ENCODE data around the gene KRT17.

Gene KRT17

GRCh38 chr17:41594363-41594915 lies 29.9 kb downstream of the KRT17 start:
- H3K4me1 ChIP-seq (ENCODE audit: control extremely low read depth in 1 of 4, control insufficient read depth in 4 of 4, insufficient read depth in 4 of 4, low read length in 3 of 4): no peaks in the 10 kb centered on the region
- no peaks in the 10 kb centered on the region for H3K9me3 ChIP-seq (ENCODE audit: control extremely low read depth in 1 of 5, control insufficient read depth in 4 of 5, insufficient read depth in 2 of 5, low read depth in 1 of 5, low read length in 4 of 5)
- H3K27ac ChIP-seq (ENCODE audit: insufficient read depth in 1 of 2, low read depth in 1 of 2, low read length in 2 of 2, poor library complexity in 1 of 2, severe bottlenecking in 2 of 2): no peak overlapping the region
- H3K27me3 ChIP-seq (replicated peaks in 2 of 5; ENCODE audit: control insufficient read depth in 4 of 5, insufficient read depth in 5 of 5, low read length in 4 of 5): peaks cover 0 to 3% (median 0%) of the 10 kb centered on the region in 5 experiments
- ChIA-PET POLR2A (no interaction called here), CTCF (interaction anchor here (1.1 to 1.4 kb wide), 2 partner anchors 29 to 54 kb away, joined by 3 read pairs; no protein-coding TSS in a partner anchor)
- no peak for DNase-seq
- 76% methylated on average over 2 of the region's 3 CpGs for WGBS (ENCODE audit: insufficient coverage)
- no peaks in the 10 kb centered on the region for H3K36me3 ChIP-seq (ENCODE audit: control insufficient read depth in 4 of 4, insufficient read depth in 4 of 4, low read length in 3 of 4)
- no peak overlapping the region for H3K4me3 ChIP-seq (ENCODE audit: control insufficient read depth in 1 of 7, extremely low read depth in 1 of 7, insufficient read depth in 4 of 7, low read depth in 2 of 7, low read length in 6 of 7)

- no peak for DNase-seq
- ChIA-PET POLR2A (no interaction called here), CTCF (no interaction called here)
- H3K36me3 ChIP-seq (ENCODE audit: control insufficient read depth in 4 of 4, insufficient read depth in 4 of 4, low read length in 3 of 4): no peaks in the 10 kb centered on the region
- H3K9me3 ChIP-seq (ENCODE audit: control extremely low read depth in 1 of 5, control insufficient read depth in 4 of 5, insufficient read depth in 2 of 5, low read depth in 1 of 5, low read length in 4 of 5): no peaks in the 10 kb centered on the region
- no peak overlapping the region for H3K4me3 ChIP-seq (ENCODE audit: control insufficient read depth in 1 of 7, extremely low read depth in 1 of 7, insufficient read depth in 4 of 7, low read depth in 2 of 7, low read length in 6 of 7)
- no peak overlapping the region for H3K27ac ChIP-seq (ENCODE audit: insufficient read depth in 1 of 2, low read depth in 1 of 2, low read length in 2 of 2, poor library complexity in 1 of 2, severe bottlenecking in 2 of 2)
- peaks cover 0 to 3% (median 0%) of the 10 kb centered on the region in 5 experiments for H3K27me3 ChIP-seq (replicated peaks in 2 of 5; ENCODE audit: control insufficient read depth in 4 of 5, insufficient read depth in 5 of 5, low read length in 4 of 5)
- WGBS (ENCODE audit: insufficient coverage): 86% methylated on average over 5 of the region's 8 CpGs
- H3K4me1 ChIP-seq (ENCODE audit: control extremely low read depth in 1 of 4, control insufficient read depth in 4 of 4, insufficient read depth in 4 of 4, low read length in 3 of 4): no peaks in the 10 kb centered on the region
Observed at GRCh38 chr17:41593306-41593981, 30.9 kb downstream of the KRT17 start.

GRCh38 chr17:41592601-41593305 lies 31.6 kb downstream of the KRT17 start:
- H3K9me3 ChIP-seq (ENCODE audit: control extremely low read depth in 1 of 5, control insufficient read depth in 4 of 5, insufficient read depth in 2 of 5, low read depth in 1 of 5, low read length in 4 of 5): no peaks in the 10 kb centered on the region
- 93% methylated on average over 9 of the region's 12 CpGs for WGBS (ENCODE audit: insufficient coverage)
- CTCF ChIA-PET: no interaction called here
- peaks cover 0 to 3% (median 0%) of the 10 kb centered on the region in 5 experiments for H3K27me3 ChIP-seq (replicated peaks in 2 of 5; ENCODE audit: control insufficient read depth in 4 of 5, insufficient read depth in 5 of 5, low read length in 4 of 5)
- DNase-seq: no peak
- POLR2A ChIA-PET: no interaction called here
- H3K27ac ChIP-seq (ENCODE audit: insufficient read depth in 1 of 2, low read depth in 1 of 2, low read length in 2 of 2, poor library complexity in 1 of 2, severe bottlenecking in 2 of 2): no peak overlapping the region
- no peaks in the 10 kb centered on the region for H3K36me3 ChIP-seq (ENCODE audit: control insufficient read depth in 4 of 4, insufficient read depth in 4 of 4, low read length in 3 of 4)
- H3K4me1 ChIP-seq (ENCODE audit: control extremely low read depth in 1 of 4, control insufficient read depth in 4 of 4, insufficient read depth in 4 of 4, low read length in 3 of 4): no peaks in the 10 kb centered on the region
- no peak overlapping the region for H3K4me3 ChIP-seq (ENCODE audit: control insufficient read depth in 1 of 7, extremely low read depth in 1 of 7, insufficient read depth in 4 of 7, low read depth in 2 of 7, low read length in 6 of 7)

GRCh38 chr17:41589301-41589700 lies 35.1 kb downstream of the KRT17 start:
- H3K27me3 ChIP-seq (replicated peaks in 2 of 5; ENCODE audit: control insufficient read depth in 4 of 5, insufficient read depth in 5 of 5, low read length in 4 of 5): peaks cover 0 to under 1% (median 0%) of the 10 kb centered on the region in 5 experiments
- ChIA-PET CTCF (interaction anchor here (0.8 kb wide), 1 partner anchor 39 kb away, joined by 3 read pairs; no protein-coding TSS in a partner anchor), POLR2A (no interaction called here)
- 60% methylated on average over 2 of the region's 3 CpGs for WGBS (ENCODE audit: insufficient coverage)
- H3K36me3 ChIP-seq (ENCODE audit: control insufficient read depth in 4 of 4, insufficient read depth in 4 of 4, low read length in 3 of 4): no peaks in the 10 kb centered on the region
- H3K4me1 ChIP-seq (ENCODE audit: control extremely low read depth in 1 of 4, control insufficient read depth in 4 of 4, insufficient read depth in 4 of 4, low read length in 3 of 4): no peaks in the 10 kb centered on the region
- H3K27ac ChIP-seq (ENCODE audit: insufficient read depth in 1 of 2, low read depth in 1 of 2, low read length in 2 of 2, poor library complexity in 1 of 2, severe bottlenecking in 2 of 2): no peak overlapping the region
- no peaks in the 10 kb centered on the region for H3K9me3 ChIP-seq (ENCODE audit: control extremely low read depth in 1 of 5, control insufficient read depth in 4 of 5, insufficient read depth in 2 of 5, low read depth in 1 of 5, low read length in 4 of 5)
- no peak overlapping the region for H3K4me3 ChIP-seq (ENCODE audit: control insufficient read depth in 1 of 7, extremely low read depth in 1 of 7, insufficient read depth in 4 of 7, low read depth in 2 of 7, low read length in 6 of 7)
- no peak for DNase-seq

GRCh38 chr17:41588126-41588810 lies 36.1 kb downstream of the KRT17 start:
- Histone ChIP-seq H3K9me3 (ENCODE audit: control extremely low read depth in 1 of 5, control insufficient read depth in 4 of 5, insufficient read depth in 2 of 5, low read depth in 1 of 5, low read length in 4 of 5) (no peaks in the 10 kb centered on the region), H3K4me3 (ENCODE audit: control insufficient read depth in 1 of 7, extremely low read depth in 1 of 7, insufficient read depth in 4 of 7, low read depth in 2 of 7, low read length in 6 of 7) (no peak overlapping the region), H3K27me3 (replicated peaks in 2 of 5; ENCODE audit: control insufficient read depth in 4 of 5, insufficient read depth in 5 of 5, low read length in 4 of 5) (no peaks in the 10 kb centered on the region), H3K4me1 (ENCODE audit: control extremely low read depth in 1 of 4, control insufficient read depth in 4 of 4, insufficient read depth in 4 of 4, low read length in 3 of 4) (no peaks in the 10 kb centered on the region), H3K36me3 (ENCODE audit: control insufficient read depth in 4 of 4, insufficient read depth in 4 of 4, low read length in 3 of 4) (no peaks in the 10 kb centered on the region), H3K27ac (ENCODE audit: insufficient read depth in 1 of 2, low read depth in 1 of 2, low read length in 2 of 2, poor library complexity in 1 of 2, severe bottlenecking in 2 of 2) (no peak overlapping the region)
- ChIA-PET POLR2A (interaction anchor here (0.6 kb wide), 1 partner anchor 807 kb away, joined by 3 read pairs; no protein-coding TSS in a partner anchor), CTCF (interaction anchor here (0.8 kb wide), 1 partner anchor 38 kb away, joined by 3 read pairs; no protein-coding TSS in a partner anchor)
- no peak for DNase-seq
- WGBS (ENCODE audit: insufficient coverage): no CpG with 5 or more reads among the region's 8 CpGs

GRCh38 chr17:41586863-41587495 lies 37.4 kb downstream of the KRT17 start, which contains the start of gene KRT14:
KRT14 (minus strand) TSS chr17:41586895; CDS start chr17:41586834, 61 bp downstream.
- Histone ChIP-seq H3K36me3 (ENCODE audit: control insufficient read depth in 4 of 4, insufficient read depth in 4 of 4, low read length in 3 of 4) (no peaks in the 10 kb centered on the region), H3K9me3 (ENCODE audit: control extremely low read depth in 1 of 5, control insufficient read depth in 4 of 5, insufficient read depth in 2 of 5, low read depth in 1 of 5, low read length in 4 of 5) (no peaks in the 10 kb centered on the region), H3K27ac (ENCODE audit: insufficient read depth in 1 of 2, low read depth in 1 of 2, low read length in 2 of 2, poor library complexity in 1 of 2, severe bottlenecking in 2 of 2) (no peak within 1 kb of the TSS), H3K4me1 (ENCODE audit: control extremely low read depth in 1 of 4, control insufficient read depth in 4 of 4, insufficient read depth in 4 of 4, low read length in 3 of 4) (no peaks in the 10 kb centered on the region), H3K27me3 (replicated peaks in 2 of 5; ENCODE audit: control insufficient read depth in 4 of 5, insufficient read depth in 5 of 5, low read length in 4 of 5) (no peaks in the 10 kb centered on the region), H3K4me3 (ENCODE audit: control insufficient read depth in 1 of 7, extremely low read depth in 1 of 7, insufficient read depth in 4 of 7, low read depth in 2 of 7, low read length in 6 of 7) (no peak within 1 kb of the TSS)
- POLR2A ChIA-PET: no interaction called here
- WGBS (ENCODE audit: insufficient coverage): 88% methylated on average over 12 of the region's 15 CpGs
- DNase-seq: no peak
- CTCF ChIA-PET: no interaction called here

All from common myeloid progenitor, CD34-positive (primary cell).